HEK293 (cell line): Measurements from ENCODE around the gene GOLT1A.

Source experiments
- BCL11B ChIP-seq: fragments of 450-650 bp; formaldehyde crosslinking; IDR thresholded peaks from 2 replicates; pipeline ENCODE4 v1.5.1; 2016; ENCODE audit warnings: low read depth, missing biosample characterization, missing genetic modification characterization
- EGR2 ChIP-seq: fragments of 450-650 bp; formaldehyde crosslinking; IDR thresholded peaks from 2 replicates; pipeline ENCODE4 v1.5.1; 2016; ENCODE audit warnings: low read depth, missing biosample characterization, missing genetic modification characterization
- GLI4 ChIP-seq: fragments of 450-650 bp; formaldehyde crosslinking; IDR thresholded peaks from 2 replicates; pipeline ENCODE4 v1.5.1; 2016; ENCODE audit warnings: missing biosample characterization, missing genetic modification characterization
- GLIS1 ChIP-seq: fragments of 450-650 bp; formaldehyde crosslinking; IDR thresholded peaks from 2 replicates; pipeline ENCODE4 v1.5.1; 2016; ENCODE audit warnings: missing biosample characterization, missing genetic modification characterization
- HOXA7 ChIP-seq: sonication (generic); formaldehyde crosslinking; IDR thresholded peaks from 2 replicates; pipeline ENCODE4 v1.8.1; 2022; ENCODE audit warnings: missing genetic modification reagents, borderline replicate concordance
- KLF16 ChIP-seq: fragments of 450-650 bp; formaldehyde crosslinking; IDR thresholded peaks from 2 replicates; pipeline ENCODE4 v1.5.1; 2017; ENCODE audit warnings: missing biosample characterization, missing genetic modification characterization
- KLF7 ChIP-seq: fragments of 450-650 bp; formaldehyde crosslinking; IDR thresholded peaks from 2 replicates; pipeline ENCODE4 v1.5.1; 2016; ENCODE audit warnings: missing biosample characterization, missing genetic modification characterization, borderline replicate concordance
- MYNN ChIP-seq: fragments of 450-650 bp; formaldehyde crosslinking; IDR thresholded peaks from 2 replicates; pipeline ENCODE4 v1.5.1; 2016; ENCODE audit warnings: missing biosample characterization, missing genetic modification characterization, borderline replicate concordance
- REPIN1 ChIP-seq: fragments of 450-650 bp; formaldehyde crosslinking; IDR thresholded peaks from 2 replicates; pipeline ENCODE4 v1.5.1; 2017; ENCODE audit warnings: missing biosample characterization, missing genetic modification characterization, low read depth
- TSHZ1 ChIP-seq: fragments of 450-650 bp; formaldehyde crosslinking; IDR thresholded peaks from 2 replicates; pipeline ENCODE4 v1.5.1; 2016; ENCODE audit warnings: missing biosample characterization, missing genetic modification characterization, borderline replicate concordance
- ZBTB44 ChIP-seq: fragments of 450-650 bp; IDR thresholded peaks from 2 replicates; pipeline ENCODE4 v1.5.1; 2018; ENCODE audit warnings: missing biosample characterization, mild to moderate bottlenecking, missing genetic modification characterization
- ZNF138 ChIP-seq: fragments of 450-650 bp; formaldehyde crosslinking; IDR thresholded peaks from 2 replicates; pipeline ENCODE4 v1.5.1; 2016; ENCODE audit warnings: missing biosample characterization, missing genetic modification characterization, borderline replicate concordance
- ZNF174 ChIP-seq: fragments of 450-650 bp; formaldehyde crosslinking; IDR thresholded peaks from 2 replicates; pipeline ENCODE4 v1.5.0; 2017; ENCODE audit warnings: missing biosample characterization, mild to moderate bottlenecking, missing genetic modification characterization
- ZNF221 ChIP-seq: fragments of 450-650 bp; formaldehyde crosslinking; IDR thresholded peaks from 2 replicates; pipeline ENCODE4 v1.5.1; 2017; ENCODE audit warnings: missing biosample characterization, missing genetic modification characterization, borderline replicate concordance
- ZNF335 ChIP-seq: fragments of 450-650 bp; formaldehyde crosslinking; conservative IDR thresholded peaks from 2 replicates; pipeline ENCODE4 v1.5.1; 2016; ENCODE audit warnings: missing biosample characterization, missing genetic modification characterization
- ZNF416 ChIP-seq: fragments of 450-650 bp; formaldehyde crosslinking; IDR thresholded peaks from 2 replicates; pipeline ENCODE4 v1.5.1; 2016; ENCODE audit warnings: missing biosample characterization, missing genetic modification characterization
- ZNF521 ChIP-seq: fragments of 450-650 bp; formaldehyde crosslinking; IDR thresholded peaks from 2 replicates; pipeline ENCODE4 v1.5.1; 2017; ENCODE audit warnings: missing biosample characterization, mild to moderate bottlenecking, missing genetic modification characterization
- ZNF530 ChIP-seq: fragments of 450-650 bp; formaldehyde crosslinking; IDR thresholded peaks from 2 replicates; pipeline ENCODE4 v1.5.1; 2016; ENCODE audit warnings: low read depth, missing biosample characterization, missing genetic modification characterization
- ZNF548 ChIP-seq: fragments of 450-650 bp; formaldehyde crosslinking; IDR thresholded peaks from 2 replicates; pipeline ENCODE4 v1.5.1; 2016; ENCODE audit warnings: missing biosample characterization, missing genetic modification characterization
- ZNF629 ChIP-seq: fragments of 450-650 bp; formaldehyde crosslinking; IDR thresholded peaks from 2 replicates; pipeline ENCODE4 v1.5.1; 2017; ENCODE audit warnings: missing biosample characterization, missing genetic modification characterization
- ZNF658 ChIP-seq: fragments of 450-650 bp; formaldehyde crosslinking; IDR thresholded peaks from 2 replicates; pipeline ENCODE4; 2016; ENCODE audit warnings: missing biosample characterization, missing genetic modification characterization
- ZNF776 ChIP-seq: fragments of 450-650 bp; formaldehyde crosslinking; IDR thresholded peaks from 2 replicates; pipeline ENCODE4 v1.5.0; 2017; ENCODE audit warnings: missing biosample characterization, missing genetic modification characterization, borderline replicate concordance
- ZNF792 ChIP-seq: fragments of 450-650 bp; formaldehyde crosslinking; IDR thresholded peaks from 2 replicates; pipeline ENCODE4 v1.5.1; 2016; ENCODE audit warnings: missing biosample characterization, missing genetic modification characterization
- TF ChIP-seq, protein P1 (sequence below): fragments of 450-650 bp; formaldehyde crosslinking; conservative IDR thresholded peaks from 2 replicates; pipeline ENCODE4 v1.5.1; 2016; ENCODE audit warnings: low read depth, missing biosample characterization, missing genetic modification characterization

The GOLT1A gene

DNA sequence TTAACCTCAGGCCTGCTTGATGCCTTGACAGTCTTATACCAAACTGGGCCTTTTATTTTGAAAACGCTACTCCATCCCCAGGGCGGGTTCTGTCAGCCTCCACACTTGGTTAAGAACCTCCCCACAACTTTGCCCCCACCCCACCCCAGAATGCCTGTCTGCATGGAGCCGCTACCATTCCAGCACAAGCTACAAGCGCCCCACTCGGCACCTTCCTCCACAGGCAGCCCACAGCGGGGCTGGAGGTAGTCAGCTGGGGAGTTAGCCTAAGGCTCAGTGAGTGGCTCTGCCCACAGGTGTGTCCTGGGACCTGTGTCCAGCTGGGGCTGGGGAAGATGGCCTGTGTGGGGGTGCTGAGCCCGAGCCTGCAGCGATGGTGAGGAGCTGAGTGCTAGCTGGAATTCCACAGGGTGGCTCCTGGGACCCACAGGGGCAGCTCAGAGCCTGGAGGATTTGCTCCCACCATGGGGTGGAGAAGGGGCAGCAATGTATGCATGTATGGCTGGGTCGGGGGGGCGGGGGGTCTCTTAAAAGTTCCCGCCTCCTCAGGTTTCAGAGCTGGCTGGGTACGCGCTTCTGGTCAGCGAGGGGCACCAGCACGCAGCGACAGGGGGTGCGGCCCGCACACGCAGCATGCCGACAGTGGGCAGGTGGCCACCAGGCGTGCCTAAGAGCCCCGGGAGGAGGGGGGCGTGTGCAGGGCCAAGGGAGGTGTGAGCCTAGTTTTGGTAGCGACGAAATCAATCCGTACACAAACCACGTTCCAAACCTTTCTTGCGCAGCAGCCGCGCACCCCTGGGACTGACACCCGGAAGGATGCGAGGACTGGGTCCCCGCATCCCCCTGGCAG is 62.9 kb downstream of the GOLT1A start (continued):
- TF ChIP-seq BCL11B (no peak), KLF7 (tag by site-specific recombination) (no peak), ZNF138 (tag by site-specific recombination) (no peak), ZNF521 (no peak), ZNF776 (tag by site-specific recombination) (no peak), GLIS1 (tag by site-specific recombination) (no peak), ZNF658 (tag by site-specific recombination) (no peak), EGR2 (tag by site-specific recombination) (peak; percentile 57), ZNF416 (no peak), TSHZ1 (tag by site-specific recombination) (no peak), ZNF629 (no peak), ZNF530 (tag by site-specific recombination) (no peak), HOXA7 (CRISPR knock-in tag) (no peak), REPIN1 (tag by site-specific recombination) (no peak), ZNF548 (no peak), ZNF792 (no peak), ZNF221 (tag by site-specific recombination) (no peak), GLI4 (tag by site-specific recombination) (no peak), KLF16 (tag by site-specific recombination) (peak; percentile 47; the same call in 1 of the 2 replicates), ZNF335 (tag by site-specific recombination) (peak; percentile 83), ZBTB44 (tag by site-specific recombination) (no peak), MYNN (tag by site-specific recombination) (peak; percentile 98), ZNF174 (tag by site-specific recombination) (no peak)
- TF ChIP-seq, protein P1, sequence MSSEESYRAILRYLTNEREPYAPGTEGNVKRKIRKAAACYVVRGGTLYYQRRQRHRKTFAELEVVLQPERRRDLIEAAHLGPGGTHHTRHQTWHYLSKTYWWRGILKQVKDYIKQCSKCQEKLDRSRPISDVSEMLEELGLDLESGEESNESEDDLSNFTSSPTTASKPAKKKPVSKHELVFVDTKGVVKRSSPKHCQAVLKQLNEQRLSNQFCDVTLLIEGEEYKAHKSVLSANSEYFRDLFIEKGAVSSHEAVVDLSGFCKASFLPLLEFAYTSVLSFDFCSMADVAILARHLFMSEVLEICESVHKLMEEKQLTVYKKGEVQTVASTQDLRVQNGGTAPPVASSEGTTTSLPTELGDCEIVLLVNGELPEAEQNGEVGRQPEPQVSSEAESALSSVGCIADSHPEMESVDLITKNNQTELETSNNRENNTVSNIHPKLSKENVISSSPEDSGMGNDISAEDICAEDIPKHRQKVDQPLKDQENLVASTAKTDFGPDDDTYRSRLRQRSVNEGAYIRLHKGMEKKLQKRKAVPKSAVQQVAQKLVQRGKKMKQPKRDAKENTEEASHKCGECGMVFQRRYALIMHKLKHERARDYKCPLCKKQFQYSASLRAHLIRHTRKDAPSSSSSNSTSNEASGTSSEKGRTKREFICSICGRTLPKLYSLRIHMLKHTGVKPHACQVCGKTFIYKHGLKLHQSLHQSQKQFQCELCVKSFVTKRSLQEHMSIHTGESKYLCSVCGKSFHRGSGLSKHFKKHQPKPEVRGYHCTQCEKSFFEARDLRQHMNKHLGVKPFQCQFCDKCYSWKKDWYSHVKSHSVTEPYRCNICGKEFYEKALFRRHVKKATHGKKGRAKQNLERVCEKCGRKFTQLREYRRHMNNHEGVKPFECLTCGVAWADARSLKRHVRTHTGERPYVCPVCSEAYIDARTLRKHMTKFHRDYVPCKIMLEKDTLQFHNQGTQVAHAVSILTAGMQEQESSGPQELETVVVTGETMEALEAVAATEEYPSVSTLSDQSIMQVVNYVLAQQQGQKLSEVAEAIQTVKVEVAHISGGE = no peak
